WTC11 (cell line): ENCODE measurements around the gene MYH9. TPM values are rescaled to one million over a fixed set of nuclear protein-coding genes. Genes with fewer than 3 reads are reported as not detected.

Experiments
- ATAC-seq: fragments of 200-7000 bp; cut with Tn5 transposase; 2 replicates; pipeline ENCODE4 v1.10.0; 2021; ENCODE audit warnings: mild to moderate bottlenecking, moderate library complexity
- CTCF ChIA-PET: fragments of 300-600 bp; sonication (Branson Sonifier 250); formaldehyde crosslinking; loops from one replicate; lab custom pipeline; 2021; ENCODE audit warnings: antibody characterized with exemption; lab: Charles Lee
- POLR2A ChIA-PET: fragments of 350-600 bp; sonication (Branson Sonifier 250); formaldehyde crosslinking; loops from one replicate; lab custom pipeline; 2021; ENCODE audit warnings: antibody characterized with exemption; lab: Charles Lee
- DNase-seq: peaks from one replicate; pipeline ENCODE4 v3.0.0; 2021; ENCODE audit warnings: low spot score
- H3K27ac Mint-ChIP-seq: 2 replicates; pipeline ENCODE4 v1.8.0; 2021; ENCODE audit warnings: mixed read lengths
- H3K27me3 Mint-ChIP-seq: 2 replicates; pipeline ENCODE4 v1.8.0; 2021; ENCODE audit warnings: low read depth, mild to moderate bottlenecking, moderate library complexity, mixed read lengths
- H3K36me3 Mint-ChIP-seq: 2 replicates; pipeline ENCODE4 v1.8.0; 2021; ENCODE audit warnings: mixed read lengths
- H3K4me1 Mint-ChIP-seq: 2 replicates; pipeline ENCODE4 v1.8.0; 2022; ENCODE audit warnings: mixed read lengths
- H3K4me3 Mint-ChIP-seq: 2 replicates; pipeline ENCODE4 v1.8.0; 2021; ENCODE audit warnings: mild to moderate bottlenecking, moderate library complexity, mixed read lengths
- H3K9me3 Mint-ChIP-seq: 2 replicates; pipeline ENCODE4 v1.8.0; 2021; ENCODE audit warnings: mixed read lengths
- AFF4 ChIP-seq: sonication (generic); formaldehyde crosslinking; IDR thresholded peaks from 2 replicates; pipeline ENCODE4 v1.8.1; 2023; ENCODE audit warnings: mild to moderate bottlenecking, missing genetic modification reagents, borderline replicate concordance
- AR ChIP-seq: fragments of 250-450 bp; sonication (Bioruptor Pico); IDR thresholded peaks from 2 replicates; pipeline ENCODE4 v1.9.0; 2021; ENCODE audit warnings: mild to moderate bottlenecking
- FOXP1 ChIP-seq: sonication (generic); formaldehyde crosslinking; IDR thresholded peaks from 2 replicates; pipeline ENCODE4 v1.8.0; 2022; ENCODE audit warnings: missing genetic modification reagents, mild to moderate bottlenecking, moderate library complexity, borderline replicate concordance
- HMGXB4 ChIP-seq: sonication (generic); formaldehyde crosslinking; IDR thresholded peaks from 2 replicates; pipeline ENCODE4 v1.8.1; 2023; ENCODE audit warnings: mild to moderate bottlenecking, moderate library complexity, missing genetic modification reagents
- IRF1 ChIP-seq: sonication (generic); formaldehyde crosslinking; IDR thresholded peaks from 2 replicates; pipeline ENCODE4 v1.8.0; 2023; ENCODE audit warnings: missing genetic modification reagents
- JUN ChIP-seq: sonication (generic); formaldehyde crosslinking; IDR thresholded peaks from 2 replicates; pipeline ENCODE4 v1.8.0; 2023; ENCODE audit warnings: mild to moderate bottlenecking, missing genetic modification reagents
- MLX ChIP-seq: sonication (generic); formaldehyde crosslinking; IDR thresholded peaks from 2 replicates; pipeline ENCODE4 v1.8.1; 2023; ENCODE audit warnings: mild to moderate bottlenecking, missing genetic modification reagents, moderate library complexity
- OVOL2 ChIP-seq: fragments of 250-450 bp; sonication (Bioruptor Pico); IDR thresholded peaks from 2 replicates; pipeline ENCODE4 v1.9.0; 2021; ENCODE audit warnings: mild to moderate bottlenecking, borderline replicate concordance
- PRRX2 ChIP-seq: fragments of 250-450 bp; sonication (Bioruptor Pico); IDR thresholded peaks from 2 replicates; pipeline ENCODE4 v1.8.0; 2021; ENCODE audit warnings: mild to moderate bottlenecking
- SOX15 ChIP-seq: fragments of 250-450 bp; sonication (Bioruptor Pico); IDR thresholded peaks from 2 replicates; pipeline ENCODE4 v1.9.0; 2021; ENCODE audit warnings: mild to moderate bottlenecking
- TEAD1 ChIP-seq: sonication (generic); formaldehyde crosslinking; IDR thresholded peaks from 2 replicates; pipeline ENCODE4 v1.8.0; 2022; ENCODE audit warnings: mild to moderate bottlenecking, missing genetic modification reagents
- USF1 ChIP-seq: sonication (generic); formaldehyde crosslinking; IDR thresholded peaks from 2 replicates; pipeline ENCODE4 v1.8.0; 2022; ENCODE audit warnings: mild to moderate bottlenecking, missing genetic modification reagents
- ZBTB43 ChIP-seq: sonication (generic); formaldehyde crosslinking; IDR thresholded peaks from 2 replicates; pipeline ENCODE4 v1.8.1; 2023; ENCODE audit warnings: mild to moderate bottlenecking, missing genetic modification reagents
- ZMAT4 ChIP-seq: fragments of 250-450 bp; sonication (Bioruptor Pico); IDR thresholded peaks from 2 replicates; pipeline ENCODE4 v1.9.0; 2021; ENCODE audit warnings: mild to moderate bottlenecking
- ZNF263 ChIP-seq: sonication (generic); formaldehyde crosslinking; IDR thresholded peaks from 2 replicates; pipeline ENCODE4 v1.8.1; 2022; ENCODE audit warnings: low read depth, mild to moderate bottlenecking, moderate library complexity, missing genetic modification reagents
- ZNF281 ChIP-seq: sonication (generic); formaldehyde crosslinking; IDR thresholded peaks from 2 replicates; pipeline ENCODE4 v1.8.0; 2023; ENCODE audit warnings: mild to moderate bottlenecking, missing genetic modification reagents
- ZNF317 ChIP-seq: sonication (generic); formaldehyde crosslinking; IDR thresholded peaks from 2 replicates; pipeline ENCODE4 v1.8.1; 2023; ENCODE audit warnings: low read depth, mild to moderate bottlenecking, moderate library complexity, missing genetic modification reagents, borderline replicate concordance
- total RNA-seq: library from RNA; stranded (reverse); gene quantifications from 3 replicates; pipeline ENCODE4 v1.2.3, GENCODE V29; 2021

MYH9 gene
- total RNA-seq, 1 experiment from 2014 or later: 277 TPM

GRCh38 chr22:36406721-36407120, 19.0 kb upstream of the MYH9 start:
- Mint-ChIP-seq H3K27me3 (no peaks in the 10 kb centered on the region), H3K4me3 (no peak overlapping the region), H3K9me3 (no peaks in the 10 kb centered on the region)
- TF ChIP-seq ZMAT4 (CRISPR knock-in tag): no peak
- TF ChIP-seq AFF4: no peak
- TF ChIP-seq IRF1 (CRISPR knock-in tag): no peak
- TF ChIP-seq FOXP1 (CRISPR knock-in tag): no peak
- TF ChIP-seq PRRX2 (CRISPR knock-in tag): no peak
- no peak for TF ChIP-seq SOX15 (CRISPR knock-in tag)
- TF ChIP-seq HMGXB4 (CRISPR knock-in tag): no peak
- TF ChIP-seq TEAD1 (CRISPR knock-in tag): no peak
- no peak for TF ChIP-seq USF1 (CRISPR knock-in tag)
- TF ChIP-seq MLX (CRISPR knock-in tag): no peak
- TF ChIP-seq JUN (CRISPR knock-in tag): no peak
- no peak for TF ChIP-seq OVOL2 (CRISPR knock-in tag)
- TF ChIP-seq AR (CRISPR knock-in tag): no peak
- no peak for TF ChIP-seq ZBTB43 (CRISPR knock-in tag)
- no peak for TF ChIP-seq ZNF263 (CRISPR knock-in tag)
- TF ChIP-seq ZNF281 (CRISPR knock-in tag): no peak
- TF ChIP-seq ZNF317 (CRISPR knock-in tag): no peak
- TF ChIP-seq, all 79 proteins: peak for 0
- no peak overlapping the region for H3K27ac Mint-ChIP-seq
- no peak for ATAC-seq
- POLR2A ChIA-PET: interaction anchor here (0.9 kb wide), 1 partner anchor 19 kb away, joined by 3 read pairs; the partner anchor contains the start of gene MYH9
- H3K36me3 Mint-ChIP-seq: no peaks in the 10 kb centered on the region
- DNase-seq: no peak
- CTCF ChIA-PET: interaction anchor here (0.8 kb wide), 1 partner anchor 19 kb away, joined by 3 read pairs; the partner anchor contains the start of gene MYH9
- H3K4me1 Mint-ChIP-seq: peaks cover 16% of the 10 kb centered on the region
